AG04449 (cell line): ENCODE results near the gene MSH5.

Experiments
- CTCF ChIA-PET: fragments of 350-600 bp; formaldehyde crosslinking; extraction: SDS; loops from one replicate; lab custom pipeline; 2021; ENCODE audit warnings: antibody characterized with exemption; lab: Yijun Ruan, JAX
- POLR2A ChIA-PET: fragments of 400-600, 350-600 bp; formaldehyde crosslinking; extraction: SDS; loops from one replicate; lab custom pipeline; 2020; ENCODE audit warnings: antibody characterized with exemption, inconsistent platforms; lab: Yijun Ruan, JAX
- DNase-seq: peaks from one replicate; pipeline ENCODE4 v3.0.0-alpha.2; 2010; ENCODE audit warnings: low read depth, low spot score
- H3K4me3 ChIP-seq: 2 replicates; pipeline ENCODE4 v1.5.1; 2011; ENCODE audit warnings: low read depth, mild to moderate bottlenecking, control low read depth, low read length
- CTCF ChIP-seq: IDR thresholded peaks from one replicate; pipeline ENCODE4 v1.5.1; 2011; ENCODE audit warnings: mild to moderate bottlenecking, moderate library complexity, low read length, control low read depth, inconsistent platforms; ENCODE audit not compliant: insufficient read depth; ENCODE audit errors: missing control alignments

Gene MSH5

GRCh38 chr6:31782126-31782855, 42.5 kb downstream of the MSH5 start:
- ChIA-PET CTCF (interaction anchor here (2.0 to 4.7 kb wide), 3 partner anchors 9 to 13 kb away, joined by 6 to 23 read pairs (median 14); partner anchors contain the start of gene VARS1), POLR2A (no interaction called here)

GRCh38 chr6:31784098-31784925, 44.5 kb downstream of the MSH5 start:
- ChIA-PET CTCF (interaction anchor here (0.7 to 4.0 kb wide), 6 partner anchors 8 to 15 kb away, joined by 3 to 21 read pairs (median 6); partner anchors contain the start of gene VARS1), POLR2A (interaction anchor here (1.2 kb wide), 1 partner anchor 43 kb away, joined by 4 read pairs; the partner anchor contains the start of gene HSPA1B)
- no peak overlapping the region for H3K4me3 ChIP-seq
- TF ChIP-seq CTCF, result no peak
- DNase-seq, result no peak

More at GRCh38 chr6:31782126-31782855, 42.5 kb downstream of the MSH5 start:
- TF ChIP-seq CTCF, result no peak
- DNase-seq, result no peak
- no peak overlapping the region for H3K4me3 ChIP-seq

- no peak overlapping the region for H3K4me3 ChIP-seq
- TF ChIP-seq CTCF, result no peak
- CTCF ChIA-PET, result interaction anchor here (1.1 to 4.0 kb wide), 4 partner anchors 10 to 15 kb away, joined by 5 to 21 read pairs (median 10); partner anchors contain the start of gene VARS1
- DNase-seq, result no peak
- POLR2A ChIA-PET, result interaction anchor here (0.6 kb wide), 1 partner anchor 45 kb away, joined by 3 read pairs; no protein-coding TSS in a partner anchor
Measured at GRCh38 chr6:31785475-31785874, 45.7 kb downstream of the MSH5 start.

- ChIA-PET POLR2A (interaction anchor here (1.2 kb wide), 1 partner anchor 36 kb away, joined by 3 read pairs; the partner anchor contains the start of gene HSPA1B), CTCF (interaction anchor here (0.6 to 4.6 kb wide), 25 partner anchors 9 to 125 kb away, joined by 3 to 38 read pairs (median 4); partner anchors contain the start of genes CLIC1, LSM2, MPIG6B and MSH5)
- TF ChIP-seq CTCF, result peak; percentile 73
- H3K4me3 ChIP-seq, result no peak overlapping the region
- DNase-seq, result no peak
Measured at GRCh38 chr6:31791324-31792089, 51.7 kb downstream of the MSH5 start.

GRCh38 chr6:31792090-31792374, 52.2 kb downstream of the MSH5 start:
- H3K4me3 ChIP-seq, result no peak overlapping the region
- DNase-seq, result no peak
- POLR2A ChIA-PET, result no interaction called here
- no peak for TF ChIP-seq CTCF
- CTCF ChIA-PET, result interaction anchor here (0.7 to 4.6 kb wide), 12 partner anchors 8 to 53 kb away, joined by 3 to 38 read pairs (median 6); partner anchors contain the start of genes LSM2, MSH5, SAPCD1 and VWA7
